Myometrial cell (primary cell): ENCODE results near the gene TIMM29. TPM values are rescaled to one million over a fixed set of nuclear protein-coding genes. Genes with fewer than 3 reads are reported as not detected.

Experiments
- total RNA-seq: library from RNA; depleted of rRNA; stranded (reverse); fragments of >200 nt; gene quantifications from 2 replicates; pipeline ENCODE4 v1.2.3, GENCODE V29; 2015

Gene TIMM29
- total RNA-seq: 40.2 and 47.3 TPM in 2 replicates

DNA sequence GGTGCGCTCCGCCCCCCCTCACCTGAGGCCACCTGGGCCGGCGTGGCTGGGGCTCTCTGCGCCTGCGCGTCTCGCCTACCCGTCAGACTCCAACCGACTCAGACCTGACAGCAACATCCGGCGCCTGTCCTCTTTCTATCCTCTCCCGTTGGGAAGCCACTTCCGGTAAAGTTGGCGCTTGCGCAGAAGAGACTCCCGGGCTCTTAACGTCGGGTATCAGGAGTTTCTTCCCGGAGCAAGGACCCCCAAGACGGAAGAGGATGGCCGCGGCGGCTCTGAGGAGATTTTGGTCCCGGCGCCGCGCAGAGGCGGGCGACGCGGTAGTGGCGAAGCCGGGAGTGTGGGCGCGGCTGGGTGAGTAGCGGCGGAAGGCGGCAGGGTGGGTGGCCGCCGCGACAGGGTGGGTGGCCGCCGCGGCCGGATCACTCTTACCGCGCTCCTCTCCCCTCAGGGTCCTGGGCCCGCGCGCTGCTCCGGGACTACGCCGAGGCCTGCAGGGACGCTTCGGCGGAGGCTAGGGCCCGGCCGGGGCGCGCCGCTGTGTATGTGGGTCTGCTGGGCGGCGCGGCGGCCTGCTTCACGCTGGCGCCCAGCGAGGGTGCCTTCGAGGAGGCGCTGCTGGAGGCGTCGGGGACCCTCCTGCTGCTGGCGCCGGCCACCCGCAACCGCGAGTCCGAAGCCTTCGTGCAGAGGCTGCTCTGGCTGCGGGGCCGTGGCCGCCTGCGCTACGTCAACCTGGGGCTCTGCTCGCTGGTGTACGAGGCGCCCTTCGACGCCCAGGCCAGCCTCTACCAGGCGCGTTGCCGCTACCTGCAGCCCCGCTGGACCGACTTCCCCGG, at the start of gene TIMM29, which contains the start of gene YIPF2:
Gene TIMM29, plus strand, starts transcription at position 249 of the 839 bp plus-strand sequence. Its CDS starts 12 bp downstream, at position 261.
Gene YIPF2, minus strand, starts transcription at position 77 of the 839 bp plus-strand sequence. CDS start 229 bp downstream, outside the sequence.

DNA sequence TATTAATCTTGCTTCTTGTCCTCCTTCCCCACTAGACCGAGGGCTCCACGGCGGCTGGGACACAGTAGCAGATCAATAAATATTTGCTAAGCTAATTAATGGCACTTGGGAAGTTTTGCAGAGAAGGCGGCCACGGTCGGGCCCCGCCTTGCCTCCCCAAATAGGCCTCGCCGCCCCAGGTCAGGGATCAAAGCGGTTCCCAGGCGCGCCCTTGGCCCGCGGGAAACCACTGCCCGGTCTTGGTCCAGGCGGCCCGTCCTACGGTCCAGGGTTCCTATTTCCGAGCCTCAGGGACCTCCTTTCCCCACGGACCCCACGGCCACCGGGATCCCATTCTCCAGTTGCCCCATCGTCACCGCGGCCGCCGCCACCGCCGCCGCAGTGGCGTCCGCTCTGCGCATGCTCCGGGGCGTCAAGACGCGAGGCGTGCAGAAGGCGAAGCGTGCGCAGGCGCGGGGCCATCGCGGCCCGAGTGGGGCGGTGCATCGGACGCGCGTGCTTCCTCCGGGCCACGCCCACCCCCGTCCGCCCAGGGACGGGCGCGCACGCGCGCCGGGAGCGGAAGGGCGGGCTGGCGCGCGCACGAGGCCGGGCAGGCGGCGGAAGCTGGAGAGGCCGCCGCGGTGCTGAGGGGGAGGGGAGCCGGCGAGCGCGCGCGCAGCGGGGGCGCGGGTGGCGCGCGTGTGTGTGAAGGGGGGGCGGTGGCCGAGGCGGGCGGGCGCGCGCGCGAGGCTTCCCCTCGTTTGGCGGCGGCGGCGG, 31.9 kb downstream of the TIMM29 start, which contains the start of gene SMARCA4:
Gene SMARCA4, plus strand, starts transcription at position 717 of the 759 bp plus-strand sequence. CDS start 23,122 bp downstream, outside the sequence.

Other genes starting within 250 kb of the TIMM29 start
- 37.2 and 42.0 TPM in 2 replicates for gene QTRT1, start 227.4 kb upstream of the TIMM29 start, total RNA-seq
- gene DNM2, start 210.7 kb upstream of the TIMM29 start, total RNA-seq: 59.5 and 62.0 TPM in 2 replicates
- 76.4 and 84.9 TPM in 2 replicates for gene TMED1, start 92.6 kb upstream of the TIMM29 start, total RNA-seq
- gene C19orf38, start 80.4 kb upstream of the TIMM29 start, total RNA-seq: not detected in 2 replicates
- gene CARM1, start 57.3 kb upstream of the TIMM29 start, total RNA-seq: 38.5 and 46.4 TPM in 2 replicates
- gene YIPF2, start 172 bp upstream of the TIMM29 start, total RNA-seq: 103 and 105 TPM in 2 replicates
- 64.2 and 109 TPM in 2 replicates for gene SMARCA4, start 32.2 kb downstream of the TIMM29 start, total RNA-seq
- gene LDLR, start 160.7 kb downstream of the TIMM29 start, total RNA-seq: 327 and 357 TPM in 2 replicates
- gene SPC24, start 227.0 kb downstream of the TIMM29 start, total RNA-seq: 78.5 and 86.5 TPM in 2 replicates